Naive thymus-derived CD4-positive, alpha-beta T cell (primary cell): ENCODE results near the gene PKP4. TPM values are rescaled to one million over a fixed set of nuclear protein-coding genes. Genes with fewer than 3 reads are reported as not detected.

ENCODE experiments used
- ATAC-seq: fragments of 150-1000 bp; cut with Tn5 transposase; 2 replicates; pipeline ENCODE4 v1.10.0; 2021; ENCODE audit warnings: mild to moderate bottlenecking, moderate library complexity
- CTCF ChIA-PET: fragments of 350-600 bp; sonication (Branson Sonifier 250); formaldehyde crosslinking; loops from one replicate; lab custom pipeline; 2021; ENCODE audit warnings: antibody characterized with exemption; lab: Charles Lee
- POLR2A ChIA-PET: fragments of 350-600 bp; sonication (Branson Sonifier 250); formaldehyde crosslinking; loops from one replicate; lab custom pipeline; 2021; ENCODE audit warnings: antibody characterized with exemption, inconsistent platforms; lab: Charles Lee
- DNase-seq, 9 donors: peaks; one replicate each; pipeline versions ENCODE4 v3.0.0 to v3.0.0-alpha.2; 2020 to 2022; ENCODE audit warnings: mixed read lengths in 1 of 9
- H3K27ac ChIP-seq: one replicate; pipeline ENCODE4 v1.7.0; 2013; ENCODE audit warnings: mild to moderate bottlenecking, low read depth, low read length, moderate library complexity
- H3K27me3 ChIP-seq, 2 donors: one replicate each; pipeline ENCODE4 v1.7.0; 2013; ENCODE audit warnings: low read length in 2 of 2, mild to moderate bottlenecking in 2 of 2, moderate library complexity in 2 of 2; ENCODE audit not compliant: control insufficient read depth in 2 of 2, insufficient read depth in 2 of 2
- H3K36me3 ChIP-seq, 3 experiments: 1 replicate in 2 of 3; 2 replicates in 1 of 3; pipeline ENCODE4 v1.7.0; 2013; ENCODE audit warnings: low read length in 3 of 3, mild to moderate bottlenecking in 3 of 3, moderate library complexity in 1 of 3; ENCODE audit not compliant: insufficient read depth in 3 of 3, control insufficient read depth in 2 of 3
- H3K4me1 ChIP-seq, 2 donors: one replicate each; pipeline ENCODE4 v1.7.0; 2013; ENCODE audit warnings: low read length in 2 of 2, mild to moderate bottlenecking in 2 of 2, moderate library complexity in 1 of 2; ENCODE audit not compliant: control insufficient read depth in 2 of 2, insufficient read depth in 2 of 2
- H3K4me3 ChIP-seq: 2 replicates; pipeline ENCODE4 v1.7.0; 2013; ENCODE audit warnings: mild to moderate bottlenecking, low read length
- H3K9me3 ChIP-seq, 3 experiments: 1 replicate in 2 of 3; 2 replicates in 1 of 3; pipeline ENCODE4 v1.7.0; 2013; ENCODE audit warnings: low read length in 3 of 3; ENCODE audit not compliant: control insufficient read depth in 2 of 3
- H3K27ac Mint-ChIP-seq, 9 donors: one replicate each; pipeline ENCODE4 v1.8.0; 2020 to 2022; ENCODE audit warnings: mixed read lengths in 9 of 9, mild to moderate bottlenecking in 8 of 9, moderate library complexity in 5 of 9, inconsistent platforms in 2 of 9
- H3K27me3 Mint-ChIP-seq, 5 donors: one replicate each; pipeline ENCODE4 v1.8.0; 2021 to 2022; ENCODE audit warnings: mixed read lengths in 5 of 5, mild to moderate bottlenecking in 1 of 5
- H3K36me3 Mint-ChIP-seq, 5 donors: one replicate each; pipeline ENCODE4 v1.8.0; 2020 to 2022; ENCODE audit warnings: mixed read lengths in 5 of 5, mild to moderate bottlenecking in 3 of 5, inconsistent platforms in 1 of 5
- H3K4me1 Mint-ChIP-seq, 7 donors: one replicate each; pipeline ENCODE4 v1.8.0; 2020 to 2022; ENCODE audit warnings: mixed read lengths in 7 of 7, mild to moderate bottlenecking in 3 of 7, inconsistent platforms in 1 of 7
- H3K4me3 Mint-ChIP-seq, 10 donors: one replicate each; pipeline ENCODE4 v1.8.0; 2020 to 2022; ENCODE audit warnings: mild to moderate bottlenecking in 10 of 10, mixed read lengths in 10 of 10, moderate library complexity in 6 of 10, inconsistent platforms in 2 of 10
- H3K9me3 Mint-ChIP-seq, 11 donors: one replicate each; pipeline ENCODE4 v1.8.0; 2020 to 2022; ENCODE audit warnings: mixed read lengths in 11 of 11, mild to moderate bottlenecking in 4 of 11, inconsistent platforms in 1 of 11, moderate library complexity in 1 of 11
- intact Hi-C, 2 donors: fragments of 100-400 bp; cut with micrococcal nuclease; formaldehyde crosslinking; loops; one replicate each; pipeline ENCODE4 v1.15.1; 2023
- polyA plus RNA-seq, 2 donors: library from polyadenylated mRNA; unstranded; fragments of 300-500 nt; fragmentation: Illumina TruSeq; gene quantifications; one replicate each; pipeline ENCODE4 v1.2.3, GENCODE V29; 2021
- total RNA-seq, 6 experiments: library from RNA in 5 of 6; stranded (reverse) in 5 of 6; gene quantifications; 1 replicate in 5 of 6; 2 replicates in 1 of 6; pipeline ENCODE4 v1.2.3 and lab custom pipeline; 2021 to 2026

The PKP4 gene
- total and polyA plus RNA-seq, 7 experiments from 2014 or later = 1.3 to 33.2 (median 16.6) TPM

DNA sequence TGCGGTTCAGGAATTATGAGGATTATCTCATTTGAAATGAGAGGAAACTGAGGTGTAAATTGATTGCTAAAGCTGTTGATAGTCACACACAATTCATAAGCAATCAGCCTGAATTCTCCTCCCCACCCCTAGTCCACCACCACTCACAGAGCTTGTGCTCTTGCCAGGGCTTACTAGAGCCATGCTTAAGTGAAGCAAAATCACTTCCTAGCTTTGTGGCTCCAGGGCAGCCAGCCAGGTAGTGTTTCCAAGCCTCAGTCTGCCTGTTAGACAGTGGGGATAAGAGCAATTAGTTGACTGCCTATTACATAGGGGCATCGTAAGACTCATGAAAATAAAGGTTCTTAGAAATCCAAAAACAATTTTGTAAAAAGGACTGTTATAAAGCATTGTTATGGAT lies 87.2 kb downstream of the PKP4 start:
- no peak overlapping the region for H3K27ac ChIP-seq
- no peaks in the 10 kb centered on the region for H3K9me3 ChIP-seq
- H3K4me1 ChIP-seq = peaks cover 0 to 3% of the 10 kb centered on the region in 2 donors
- H3K4me3 Mint-ChIP-seq = no peak overlapping the region
- peaks cover 0 to 22% (median 17%) of the 10 kb centered on the region in 7 donors for H3K4me1 Mint-ChIP-seq
- ChIA-PET POLR2A (interaction anchor here (0.7 kb wide), 1 partner anchor 81 kb away, joined by 3 read pairs; no protein-coding TSS in a partner anchor), CTCF (no interaction called here)
- no peaks in the 10 kb centered on the region for H3K9me3 Mint-ChIP-seq
- no peak overlapping the region for H3K27ac Mint-ChIP-seq
- H3K27me3 Mint-ChIP-seq = no peaks in the 10 kb centered on the region
- H3K36me3 ChIP-seq = no peaks in the 10 kb centered on the region
- DNase-seq (no peak), ATAC-seq (no peak)
- intact Hi-C loops = no loop called here
- peaks cover 0 to 24% (median 17%) of the 10 kb centered on the region in 5 donors for H3K36me3 Mint-ChIP-seq
- no peak overlapping the region for H3K4me3 ChIP-seq
- H3K27me3 ChIP-seq = no peaks in the 10 kb centered on the region

DNA sequence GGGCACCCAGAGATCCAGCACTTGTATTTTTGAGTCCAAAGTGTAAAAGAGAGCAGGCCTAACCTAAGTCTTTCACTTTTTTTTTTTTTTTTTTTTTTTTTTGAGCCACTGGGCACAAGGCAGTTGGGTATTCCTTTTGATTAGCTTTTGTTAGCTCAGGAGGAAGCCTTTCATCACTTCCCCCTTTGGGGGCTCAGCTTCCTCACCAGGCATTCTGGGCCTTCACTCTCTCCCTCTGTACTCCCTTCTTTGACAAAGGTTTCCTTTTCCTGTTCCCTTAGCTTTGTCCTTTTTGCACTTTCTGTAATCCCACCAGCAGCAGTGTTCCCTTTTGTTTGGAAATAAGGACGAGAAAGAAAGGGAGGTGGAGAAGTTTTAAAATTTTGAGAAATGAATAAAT lies 88.2 kb downstream of the PKP4 start:
- peaks cover 0 to 28% (median 17%) of the 10 kb centered on the region in 5 donors for H3K36me3 Mint-ChIP-seq
- no peak for DNase-seq
- Histone ChIP-seq H3K4me3 (no peak overlapping the region), H3K36me3 (no peaks in the 10 kb centered on the region), H3K27me3 (no peaks in the 10 kb centered on the region), H3K27ac (no peak overlapping the region), H3K9me3 (no peaks in the 10 kb centered on the region), H3K4me1 (peaks cover 0 to 3% of the 10 kb centered on the region in 2 donors)
- H3K9me3 Mint-ChIP-seq = no peaks in the 10 kb centered on the region
- ChIA-PET CTCF (interaction anchor here (0.6 kb wide), 1 partner anchor 64 kb away, joined by 3 read pairs; no protein-coding TSS in a partner anchor), POLR2A (no interaction called here)
- H3K4me1 Mint-ChIP-seq = peaks cover 0 to 22% (median 17%) of the 10 kb centered on the region in 7 donors
- H3K4me3 Mint-ChIP-seq = no peak overlapping the region
- H3K27me3 Mint-ChIP-seq = no peaks in the 10 kb centered on the region
- peak overlapping the region in 1 of 9 donors; percentile 15 for H3K27ac Mint-ChIP-seq
- intact Hi-C loops = no loop called here
- ATAC-seq = no peak

DNA sequence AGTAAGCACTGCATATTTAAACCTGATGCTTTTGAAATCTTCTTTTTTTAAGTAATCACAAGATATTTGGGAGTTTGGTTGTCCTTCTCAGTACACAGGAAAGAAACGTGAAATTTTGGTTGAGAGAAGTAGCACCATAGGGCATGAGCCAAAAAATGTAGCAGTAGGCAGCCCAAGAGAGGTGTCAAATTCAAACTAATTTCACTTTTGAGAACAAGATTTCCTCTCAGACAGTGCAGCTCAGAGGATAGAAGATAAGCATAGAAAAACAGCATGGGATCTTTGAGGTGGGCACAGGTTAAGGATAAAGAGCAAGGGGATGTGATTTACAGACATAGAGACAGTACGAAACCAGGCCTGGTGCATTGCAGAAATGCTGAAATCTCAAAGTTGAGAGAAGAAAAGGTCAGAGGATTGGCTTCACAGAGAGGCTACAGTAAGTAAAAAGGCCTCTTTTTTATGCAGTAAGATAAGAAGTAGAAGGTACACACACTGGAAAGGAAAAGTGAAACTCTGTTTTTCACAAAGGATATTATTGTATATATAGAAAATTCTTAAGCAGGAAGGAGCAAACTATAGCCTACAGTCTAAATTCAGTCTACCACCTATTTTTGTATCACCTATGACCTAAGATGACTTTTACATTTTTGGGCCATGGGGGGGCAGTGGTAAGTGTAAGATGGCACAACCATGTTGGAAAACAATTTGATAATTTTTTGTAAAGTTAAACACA lies 89.8 kb downstream of the PKP4 start:
- no peak overlapping the region for H3K4me3 ChIP-seq
- POLR2A ChIA-PET = no interaction called here
- no peaks in the 10 kb centered on the region for H3K9me3 ChIP-seq
- H3K27me3 ChIP-seq = no peaks in the 10 kb centered on the region
- H3K4me1 Mint-ChIP-seq = peaks cover 0 to 22% (median 17%) of the 10 kb centered on the region in 7 donors
- H3K27ac ChIP-seq = no peak overlapping the region
- H3K36me3 Mint-ChIP-seq = peaks cover 0 to 28% (median 17%) of the 10 kb centered on the region in 5 donors
- H3K4me3 Mint-ChIP-seq = peak overlapping the region in 5 of 10 donors; percentile 2 to 37 (median 25)
- ATAC-seq = no peak
- intact Hi-C loops = loop anchor here in 1 of 2 donors (2.0 kb wide), 1 partner anchor 90 kb away; the partner anchor contains the start of genes CCDC148 and PKP4
- H3K9me3 Mint-ChIP-seq = peaks cover 0 to 2% (median 0%) of the 10 kb centered on the region in 11 donors
- peak overlapping the region; percentile 25 to 91 (median 73) for H3K27ac Mint-ChIP-seq
- H3K4me1 ChIP-seq = peaks cover 0 to 3% of the 10 kb centered on the region in 2 donors
- H3K36me3 ChIP-seq = no peaks in the 10 kb centered on the region
- CTCF ChIA-PET = no interaction called here
- no peaks in the 10 kb centered on the region for H3K27me3 Mint-ChIP-seq
- DNase-seq = no peak

DNA sequence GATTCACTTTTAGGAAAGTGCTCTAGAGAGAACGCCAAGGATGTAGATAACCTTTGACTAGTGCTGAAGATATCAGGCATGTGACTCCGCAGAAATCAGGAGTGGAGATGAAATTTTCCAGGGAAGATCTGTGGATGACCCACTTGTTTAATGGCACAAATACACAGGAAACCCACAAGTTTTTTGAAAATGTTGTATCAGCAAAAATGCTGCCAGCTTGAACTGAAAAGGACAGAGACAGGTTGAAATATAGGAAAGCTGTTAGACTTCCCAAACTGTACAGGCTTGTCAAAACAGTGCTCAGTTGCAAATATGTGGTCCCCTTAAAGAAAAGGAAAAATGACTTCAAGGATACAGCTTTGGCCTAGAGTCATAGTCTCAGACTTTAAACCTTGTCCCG lies 96.5 kb downstream of the PKP4 start:
- CTCF ChIA-PET = no interaction called here
- peaks cover 0 to 2% (median 0%) of the 10 kb centered on the region in 11 donors for H3K9me3 Mint-ChIP-seq
- no peaks in the 10 kb centered on the region for H3K4me1 ChIP-seq
- no peak overlapping the region for H3K4me3 ChIP-seq
- peaks cover 0 to 28% (median 11%) of the 10 kb centered on the region in 5 donors for H3K36me3 Mint-ChIP-seq
- no peak overlapping the region for H3K4me3 Mint-ChIP-seq
- POLR2A ChIA-PET = no interaction called here
- DNase-seq (no peak), ATAC-seq (no peak)
- H3K27me3 Mint-ChIP-seq = no peaks in the 10 kb centered on the region
- H3K27me3 ChIP-seq = no peaks in the 10 kb centered on the region
- H3K4me1 Mint-ChIP-seq = no peaks in the 10 kb centered on the region
- no peak overlapping the region for H3K27ac ChIP-seq
- H3K27ac Mint-ChIP-seq = no peak overlapping the region
- intact Hi-C loops = no loop called here
- no peaks in the 10 kb centered on the region for H3K9me3 ChIP-seq
- no peaks in the 10 kb centered on the region for H3K36me3 ChIP-seq

DNA sequence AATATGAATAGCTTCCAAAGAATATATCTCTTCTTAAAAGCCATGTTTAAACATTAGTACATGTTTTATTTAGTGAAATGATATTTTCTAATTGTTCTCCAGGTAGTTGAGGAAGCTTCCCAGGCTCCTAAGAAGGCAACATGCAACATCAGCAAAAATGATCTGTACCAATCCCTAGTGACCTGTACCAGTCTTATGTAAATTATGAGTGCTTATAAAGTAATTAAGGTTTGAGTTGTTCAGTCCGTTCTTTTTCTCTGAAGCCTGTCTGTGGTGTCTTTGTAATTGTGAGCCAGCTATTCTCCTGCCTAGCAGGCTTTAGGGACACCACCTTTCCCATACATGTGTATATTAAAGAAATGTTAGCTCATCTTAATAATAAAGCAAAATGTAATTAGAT lies 98.2 kb downstream of the PKP4 start:
- Mint-ChIP-seq H3K27ac (no peak overlapping the region), H3K9me3 (peaks cover 0 to 2% (median 0%) of the 10 kb centered on the region in 11 donors), H3K36me3 (peaks cover 0 to 18% (median 7%) of the 10 kb centered on the region in 5 donors), H3K4me3 (no peak overlapping the region), H3K27me3 (no peaks in the 10 kb centered on the region), H3K4me1 (peaks cover 0 to 2% (median 0%) of the 10 kb centered on the region in 7 donors)
- intact Hi-C loops = no loop called here
- POLR2A ChIA-PET = no interaction called here
- Histone ChIP-seq H3K27ac (no peak overlapping the region), H3K4me1 (no peaks in the 10 kb centered on the region), H3K9me3 (no peaks in the 10 kb centered on the region), H3K4me3 (no peak overlapping the region), H3K36me3 (no peaks in the 10 kb centered on the region), H3K27me3 (no peaks in the 10 kb centered on the region)
- no peak for DNase-seq
- ATAC-seq = no peak
- CTCF ChIA-PET = no interaction called here

DNA sequence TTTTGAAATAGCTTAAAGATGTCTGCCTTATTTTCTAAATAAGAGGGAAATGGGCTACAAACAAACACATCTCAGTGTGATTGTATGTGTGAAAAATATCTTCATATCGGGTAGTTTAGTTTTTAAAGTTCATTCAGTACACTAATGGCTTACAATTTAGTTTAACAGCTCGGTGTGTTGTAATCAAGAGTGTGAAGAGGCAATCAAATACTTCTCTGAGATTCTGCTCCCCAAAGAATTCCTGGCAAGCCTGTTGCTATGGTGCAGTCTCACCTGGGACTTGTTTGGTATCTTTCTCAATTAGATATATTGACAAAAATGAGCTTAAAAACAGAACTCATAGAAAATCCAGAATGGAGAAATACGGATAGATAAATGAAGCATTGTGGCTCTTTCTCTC lies 99.4 kb downstream of the PKP4 start:
- ChIA-PET CTCF (no interaction called here), POLR2A (interaction anchor here (0.6 kb wide), 1 partner anchor 10 kb away, joined by 3 read pairs; no protein-coding TSS in a partner anchor)
- Histone ChIP-seq H3K27ac (no peak overlapping the region), H3K27me3 (no peaks in the 10 kb centered on the region), H3K4me1 (no peaks in the 10 kb centered on the region), H3K4me3 (no peak overlapping the region), H3K36me3 (no peaks in the 10 kb centered on the region), H3K9me3 (no peaks in the 10 kb centered on the region)
- Mint-ChIP-seq H3K4me1 (peaks cover 0 to 2% (median 0%) of the 10 kb centered on the region in 7 donors), H3K4me3 (no peak overlapping the region), H3K36me3 (peaks cover 0 to 18% (median 7%) of the 10 kb centered on the region in 5 donors), H3K27me3 (no peaks in the 10 kb centered on the region), H3K9me3 (peaks cover 0 to 2% (median 0%) of the 10 kb centered on the region in 11 donors), H3K27ac (no peak overlapping the region)
- no peak for DNase-seq
- intact Hi-C loops = no loop called here
- ATAC-seq = no peak
